NCI-H1092 treated with DMSO at 0.1 percent for 48 hours (cell line): ENCODE results near the gene CUX1.
A peak's percentile ranks its signal among the peaks of the same experiment; 100 is the strongest.
"Not testable (repeated sequence)": the region's sequence is repeated elsewhere in the genome, so short reads cannot be mapped to it uniquely, and the experiment has no call there.

Experiments
- DNase-seq: peaks from one replicate; lab custom pipeline; 2025; lab: John Stamatoyannopoulos, UW

Gene CUX1

GRCh38 chr7:101869026-101869900 lies 51.8 kb downstream of the CUX1 start:
- no peak for DNase-seq

- DNase-seq: no peak
These were observed 52.5 kb downstream of the CUX1 start for GRCh38 chr7:101869901-101870290.

GRCh38 chr7:101870361-101871062 lies 53.1 kb downstream of the CUX1 start:
- no peak for DNase-seq

GRCh38 chr7:101871351-101871750 lies 53.9 kb downstream of the CUX1 start:
- DNase-seq: no peak

- DNase-seq: no peak
These were observed 56.6 kb downstream of the CUX1 start for GRCh38 chr7:101874028-101874427.

- no peak for DNase-seq
These were observed 57.9 kb downstream of the CUX1 start for GRCh38 chr7:101875283-101875846.

GRCh38 chr7:101877882-101878591 lies 60.6 kb downstream of the CUX1 start:
- no peak for DNase-seq

GRCh38 chr7:101878938-101879337 lies 61.5 kb downstream of the CUX1 start:
- no peak for DNase-seq

GRCh38 chr7:101879565-101879964 lies 62.1 kb downstream of the CUX1 start:
- DNase-seq: no peak

- DNase-seq: no peak
These were observed 63.0 kb downstream of the CUX1 start for GRCh38 chr7:101880282-101881054.

GRCh38 chr7:101882005-101882421 lies 64.6 kb downstream of the CUX1 start:
- no peak for DNase-seq

GRCh38 chr7:101882595-101883564 lies 65.5 kb downstream of the CUX1 start:
- DNase-seq: peak; percentile 76

GRCh38 chr7:101884671-101885596 lies 67.5 kb downstream of the CUX1 start:
- DNase-seq: no peak

- DNase-seq: no peak
These were observed 68.2 kb downstream of the CUX1 start for GRCh38 chr7:101885597-101885955.

- not testable (repeated sequence) for DNase-seq
These were observed 69.9 kb downstream of the CUX1 start for GRCh38 chr7:101887352-101887751.

- DNase-seq: not testable (repeated sequence)
These were observed 71.1 kb downstream of the CUX1 start for GRCh38 chr7:101888564-101888963.

- no peak for DNase-seq
These were observed 73.5 kb downstream of the CUX1 start for GRCh38 chr7:101890749-101891523.

GRCh38 chr7:101891936-101892640 lies 74.7 kb downstream of the CUX1 start:
- DNase-seq: no peak
